Mesodermal cell (in vitro differentiated cells): ENCODE measurements around the gene ANKRD2.

Source experiments
- H3K27ac ChIP-seq: 2 replicates; pipeline ENCODE4 v1.7.0; 2013; ENCODE audit warnings: mild to moderate bottlenecking, low read depth, low read length, moderate library complexity; ENCODE audit not compliant: severe bottlenecking
- H3K36me3 ChIP-seq: 2 replicates; pipeline ENCODE4 v1.7.1; 2013; ENCODE audit warnings: mild to moderate bottlenecking, low read length, moderate library complexity; ENCODE audit not compliant: control insufficient read depth, insufficient read depth
- H3K4me1 ChIP-seq: one replicate; pipeline ENCODE4 v1.7.1; 2013; ENCODE audit warnings: mild to moderate bottlenecking, low read length; ENCODE audit not compliant: insufficient read depth, control insufficient read depth, poor library complexity, severe bottlenecking
- H3K4me3 ChIP-seq: 2 replicates; pipeline ENCODE4 v1.7.0; 2013; ENCODE audit warnings: low read length, control low read depth, mild to moderate bottlenecking; ENCODE audit not compliant: insufficient read depth, poor library complexity, severe bottlenecking; ENCODE audit errors: extremely low read depth
- H3K9me3 ChIP-seq: 2 replicates; pipeline ENCODE4 v1.7.1; 2013; ENCODE audit warnings: mild to moderate bottlenecking, low read length, moderate library complexity; ENCODE audit not compliant: control insufficient read depth
- WGBS, 2 experiments: methylation state at CpG; one replicate each; pipeline ENCODE4 v1.1.5; 2013; ENCODE audit warnings: missing lambda C conversion rate in 2 of 2; ENCODE audit not compliant: insufficient coverage in 2 of 2; 5-methylcytosine and 5-hydroxymethylcytosine counted together

ANKRD2 gene

GRCh38 chr10:97598407-97599271 lies 26.1 kb downstream of the ANKRD2 start:
- Histone ChIP-seq H3K4me3 (no peak overlapping the region), H3K27ac (no peak overlapping the region), H3K36me3 (no peaks in the 10 kb centered on the region), H3K9me3 (no peaks in the 10 kb centered on the region), H3K4me1 (peaks cover 29% of the 10 kb centered on the region)
- WGBS, 2 experiments: 94 to 97% methylated on average over 14 of the region's 19 CpGs

- no peak overlapping the region for H3K27ac ChIP-seq
- H3K4me3 ChIP-seq: no peak overlapping the region
- no peaks in the 10 kb centered on the region for H3K36me3 ChIP-seq
- WGBS, 2 experiments: 95 to 100% methylated on average over 5 to 6 of the region's 6 CpGs
- no peaks in the 10 kb centered on the region for H3K9me3 ChIP-seq
- peaks cover 29% of the 10 kb centered on the region for H3K4me1 ChIP-seq
These were observed 26.7 kb downstream of the ANKRD2 start for GRCh38 chr10:97599272-97599619.

DNA sequence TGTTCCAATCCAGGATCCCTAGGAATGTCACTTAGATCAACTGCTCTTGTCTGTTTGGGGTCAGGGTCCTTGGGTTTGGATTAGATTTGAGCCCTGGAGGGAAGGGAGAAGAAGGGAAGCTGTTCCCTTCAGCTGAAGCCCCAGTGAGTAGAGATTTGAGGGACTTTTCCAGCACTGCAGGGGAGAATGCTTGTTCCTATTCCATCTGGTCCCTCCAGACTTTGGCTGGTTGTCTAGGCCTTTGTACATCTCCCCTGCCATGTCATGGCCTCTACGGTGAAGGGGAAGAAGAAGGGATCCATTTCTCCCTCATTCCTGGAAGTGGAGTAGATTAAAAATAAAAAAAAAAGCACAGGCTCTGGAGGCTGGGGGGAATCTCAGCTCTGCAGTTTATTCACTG lies 28.0 kb downstream of the ANKRD2 start:
- Histone ChIP-seq H3K27ac (no peak overlapping the region), H3K9me3 (no peaks in the 10 kb centered on the region), H3K36me3 (no peaks in the 10 kb centered on the region), H3K4me3 (no peak overlapping the region), H3K4me1 (peaks cover 28% of the 10 kb centered on the region)
- 100% methylated on average over 1 of the region's 1 CpG; no CpG with 5 or more reads in 1 of the 2 experiments for WGBS, 2 experiments

GRCh38 chr10:97601268-97602215 lies 29.0 kb downstream of the ANKRD2 start:
- H3K4me3 ChIP-seq: no peak overlapping the region
- H3K36me3 ChIP-seq: no peaks in the 10 kb centered on the region
- H3K9me3 ChIP-seq: no peaks in the 10 kb centered on the region
- H3K27ac ChIP-seq: no peak overlapping the region
- peaks cover 18% of the 10 kb centered on the region for H3K4me1 ChIP-seq
- 86% methylated on average over 14 to 16 of the region's 21 CpGs for WGBS, 2 experiments

DNA sequence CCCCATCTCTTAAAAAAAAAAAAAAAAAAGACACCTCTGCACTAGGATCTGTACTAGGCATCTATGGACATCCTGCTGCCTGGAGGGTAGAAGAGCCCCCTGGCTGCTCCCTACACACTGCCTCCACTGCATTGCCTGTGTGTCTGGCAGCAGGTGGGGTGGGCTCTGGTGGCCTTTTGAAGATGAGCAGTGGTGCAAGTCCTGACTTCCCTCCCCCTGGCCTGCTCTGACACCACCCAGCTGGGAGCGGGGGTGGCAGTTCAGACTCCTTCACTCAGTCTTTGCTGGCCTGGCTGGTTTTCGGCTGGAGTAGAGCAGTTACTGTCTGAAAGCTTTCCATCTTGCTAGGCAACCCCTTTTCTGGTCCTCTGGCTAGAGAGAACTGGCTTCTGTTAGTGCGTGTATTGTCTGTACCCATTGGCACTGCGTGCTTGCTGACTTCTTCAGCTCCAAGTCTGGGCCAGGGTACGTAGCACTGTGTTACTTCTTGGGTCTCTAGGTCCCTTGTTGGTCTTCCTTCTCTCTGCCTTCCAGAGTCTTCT lies 34.6 kb downstream of the ANKRD2 start:
- Histone ChIP-seq H3K4me3 (no peak overlapping the region), H3K27ac (no peak overlapping the region), H3K36me3 (no peaks in the 10 kb centered on the region), H3K9me3 (no peaks in the 10 kb centered on the region), H3K4me1 (peaks cover 5% of the 10 kb centered on the region)
- WGBS, 2 experiments: 86 to 91% methylated on average over 5 of the region's 5 CpGs

DNA sequence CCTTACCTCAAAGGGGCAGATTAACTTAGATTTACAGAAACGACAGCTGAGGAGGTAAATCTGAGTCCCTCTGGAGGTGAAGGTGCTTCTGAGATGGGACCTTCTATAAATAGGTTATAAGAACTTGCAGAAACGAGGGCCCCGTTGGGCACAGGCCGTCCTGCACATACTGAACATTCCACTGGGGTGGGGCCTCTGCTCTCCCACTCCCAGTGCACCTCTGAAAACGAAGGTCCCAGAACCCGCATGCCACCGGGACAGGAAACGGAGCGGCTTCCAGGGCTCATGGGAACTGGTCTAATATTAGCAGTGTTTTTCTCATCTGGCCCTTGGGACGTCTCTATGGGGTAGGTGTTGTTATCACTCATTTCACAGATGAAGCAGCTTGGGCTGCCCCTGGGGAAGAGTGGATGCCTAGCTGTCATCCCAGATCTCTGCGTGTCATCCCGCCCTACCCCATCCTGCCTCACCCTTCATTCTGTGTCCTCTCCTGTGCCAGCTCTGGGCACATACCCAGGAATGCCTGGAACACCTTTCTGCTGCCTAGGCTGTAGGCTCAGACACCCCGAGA lies 36.5 kb downstream of the ANKRD2 start:
- H3K27ac ChIP-seq: no peak overlapping the region
- H3K4me1 ChIP-seq: peaks cover 5% of the 10 kb centered on the region
- no peaks in the 10 kb centered on the region for H3K9me3 ChIP-seq
- 92% methylated on average over 11 to 12 of the region's 13 CpGs for WGBS, 2 experiments
- H3K36me3 ChIP-seq: no peaks in the 10 kb centered on the region
- H3K4me3 ChIP-seq: no peak overlapping the region

DNA sequence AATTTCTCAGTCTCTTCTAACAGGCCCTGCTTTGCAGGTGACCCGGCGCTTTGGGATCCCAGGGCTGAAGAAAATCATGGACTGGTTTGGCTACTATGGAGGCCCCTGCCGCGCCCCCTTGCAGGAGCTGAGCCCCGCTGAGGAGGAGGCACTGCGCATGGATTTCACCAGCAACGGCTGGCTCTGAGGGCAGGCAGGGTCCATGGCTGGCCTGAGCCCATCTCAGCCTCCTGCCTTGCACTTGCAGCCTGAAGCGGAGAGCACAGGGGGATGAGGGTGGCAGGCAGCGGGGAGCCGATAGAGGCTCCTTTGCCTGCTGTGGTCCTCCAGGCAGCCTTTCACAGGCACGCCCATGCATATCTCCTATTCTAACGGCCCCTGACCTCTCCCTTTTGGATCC lies 38.9 kb downstream of the ANKRD2 start:
- Histone ChIP-seq H3K36me3 (peaks cover 5% of the 10 kb centered on the region), H3K4me3 (no peak overlapping the region), H3K4me1 (peaks cover 5% of the 10 kb centered on the region), H3K27ac (no peak overlapping the region), H3K9me3 (no peaks in the 10 kb centered on the region)
- 86 to 89% methylated on average over 10 of the region's 12 CpGs for WGBS, 2 experiments

GRCh38 chr10:97612386-97612785 lies 39.8 kb downstream of the ANKRD2 start:
- peaks cover 5% of the 10 kb centered on the region for H3K36me3 ChIP-seq
- H3K4me3 ChIP-seq: no peak overlapping the region
- H3K9me3 ChIP-seq: no peaks in the 10 kb centered on the region
- peaks cover 5% of the 10 kb centered on the region for H3K4me1 ChIP-seq
- H3K27ac ChIP-seq: no peak overlapping the region
- WGBS, 2 experiments: 57 to 86% methylated on average over 1 of the region's 2 CpGs

DNA sequence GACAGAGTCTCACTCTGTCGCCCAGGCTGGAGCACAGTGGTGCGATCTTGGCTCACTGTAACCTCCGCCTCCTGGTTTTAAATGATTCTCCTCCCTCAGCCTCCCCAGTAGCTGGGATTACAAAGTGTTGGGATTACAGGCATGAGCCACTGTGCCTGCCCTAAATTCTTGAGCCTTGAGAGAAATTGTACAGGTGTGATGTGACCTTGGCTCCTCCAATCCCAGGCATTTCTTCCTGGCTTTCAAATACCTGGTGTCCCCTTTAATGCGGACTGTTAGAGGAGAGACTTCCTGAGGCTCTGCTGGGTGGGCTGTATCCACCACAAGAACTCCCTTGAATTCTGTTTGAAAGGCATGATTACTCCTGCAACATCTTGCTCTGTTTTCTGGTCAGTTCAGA lies 45.7 kb downstream of the ANKRD2 start:
- Histone ChIP-seq H3K27ac (no peak overlapping the region), H3K36me3 (peaks cover 10% of the 10 kb centered on the region), H3K4me1 (no peaks in the 10 kb centered on the region), H3K9me3 (no peaks in the 10 kb centered on the region), H3K4me3 (no peak overlapping the region)
- WGBS, 2 experiments: 100% methylated on average over 1 of the region's 4 CpGs

GRCh38 chr10:97618733-97619132 lies 46.2 kb downstream of the ANKRD2 start:
- WGBS, 2 experiments: 83 to 100% methylated on average over 1 of the region's 4 CpGs
- H3K27ac ChIP-seq: no peak overlapping the region
- peaks cover 10% of the 10 kb centered on the region for H3K36me3 ChIP-seq
- no peaks in the 10 kb centered on the region for H3K9me3 ChIP-seq
- H3K4me1 ChIP-seq: no peaks in the 10 kb centered on the region
- H3K4me3 ChIP-seq: no peak overlapping the region
